T-helper 9 cell (primary cell): ENCODE data around the gene KCNMA1.
"Not testable (repeated sequence)": the region's sequence is repeated elsewhere in the genome, so short reads cannot be mapped to it uniquely, and the experiment has no call there.

Experiments used
- DNase-seq: peaks from one replicate; pipeline ENCODE4 v3.0.0-alpha.2; 2020

Gene KCNMA1

GRCh38 chr10:77410523-77410922 lies 227.1 kb downstream of the KCNMA1 start:
- no peak for DNase-seq

- DNase-seq: no peak
Measured at GRCh38 chr10:77409697-77410471, 227.7 kb downstream of the KCNMA1 start.

- DNase-seq: no peak
Measured at GRCh38 chr10:77408259-77408658, 229.3 kb downstream of the KCNMA1 start.

GRCh38 chr10:77406764-77407430 lies 230.7 kb downstream of the KCNMA1 start:
- DNase-seq: no peak

- DNase-seq: no peak
Measured at GRCh38 chr10:77405771-77406241, 231.8 kb downstream of the KCNMA1 start.

GRCh38 chr10:77404810-77405209 lies 232.8 kb downstream of the KCNMA1 start:
- DNase-seq: no peak

GRCh38 chr10:77403761-77404160 lies 233.8 kb downstream of the KCNMA1 start:
- no peak for DNase-seq

GRCh38 chr10:77401683-77402082 lies 235.9 kb downstream of the KCNMA1 start:
- no peak for DNase-seq

- no peak for DNase-seq
Measured at GRCh38 chr10:77400033-77400432, 237.6 kb downstream of the KCNMA1 start.

GRCh38 chr10:77398986-77399755 lies 238.4 kb downstream of the KCNMA1 start:
- DNase-seq: no peak

- DNase-seq: no peak
Measured at GRCh38 chr10:77398558-77398957, 239.1 kb downstream of the KCNMA1 start.

GRCh38 chr10:77397103-77397502 lies 240.5 kb downstream of the KCNMA1 start:
- no peak for DNase-seq

GRCh38 chr10:77396290-77396689 lies 241.3 kb downstream of the KCNMA1 start:
- DNase-seq: no peak

- DNase-seq: no peak
Measured at GRCh38 chr10:77393821-77394501, 243.6 kb downstream of the KCNMA1 start.

- DNase-seq: no peak
Measured at GRCh38 chr10:77393411-77393810, 244.2 kb downstream of the KCNMA1 start.

- no peak for DNase-seq
Measured at GRCh38 chr10:77392851-77393250, 244.8 kb downstream of the KCNMA1 start.

- no peak for DNase-seq
Measured at GRCh38 chr10:77392236-77392721, 245.3 kb downstream of the KCNMA1 start.

GRCh38 chr10:77391605-77392235 lies 245.9 kb downstream of the KCNMA1 start:
- no peak for DNase-seq

- no peak for DNase-seq
Measured at GRCh38 chr10:77390481-77390891, 247.1 kb downstream of the KCNMA1 start.

GRCh38 chr10:77388571-77389100 lies 249.0 kb downstream of the KCNMA1 start:
- DNase-seq: no peak

GRCh38 chr10:77387701-77388100 lies 249.9 kb downstream of the KCNMA1 start:
- DNase-seq: not testable (repeated sequence)

GRCh38 chr10:77387247-77387646 lies 250.4 kb downstream of the KCNMA1 start:
- no peak for DNase-seq
